Spinal cord (tissue), 10 donors: ENCODE results near the gene MYO7A. TPM values are rescaled to one million over a fixed set of nuclear protein-coding genes. Genes with fewer than 3 reads are reported as not detected.

Experiments used
- DNase-seq, 6 donors: peaks; one replicate each; pipeline versions ENCODE4 v3.0.0 to v3.0.0-alpha.2; 2013 to 2015; ENCODE audit warnings: low spot score in 6 of 6, low read depth in 4 of 6
- H3K27ac ChIP-seq: one replicate; pipeline ENCODE4 v1.5.1; 2013; ENCODE audit warnings: low read depth, low read length, control low read depth
- H3K27me3 ChIP-seq: one replicate; pipeline ENCODE4 v1.6.1; 2013; ENCODE audit warnings: low read length; ENCODE audit not compliant: control insufficient read depth, insufficient read depth
- H3K36me3 ChIP-seq: one replicate; pipeline ENCODE4 v1.6.1; 2013; ENCODE audit warnings: low read length; ENCODE audit not compliant: control insufficient read depth, insufficient read depth
- H3K4me1 ChIP-seq: one replicate; pipeline ENCODE4 v1.6.1; 2013; ENCODE audit warnings: low read length; ENCODE audit not compliant: control insufficient read depth, insufficient read depth
- H3K4me3 ChIP-seq: one replicate; pipeline ENCODE4 v1.5.1; 2013; ENCODE audit warnings: low read depth, low read length, control low read depth
- H3K9me3 ChIP-seq: one replicate; pipeline ENCODE4 v1.6.1; 2013; ENCODE audit warnings: low read length; ENCODE audit not compliant: control insufficient read depth, insufficient read depth
- WGBS: methylation state at CpG from one replicate; pipeline ENCODE4 v1.1.5; 2013; ENCODE audit warnings: missing lambda C conversion rate; ENCODE audit not compliant: insufficient coverage; 5-methylcytosine and 5-hydroxymethylcytosine counted together
- polyA plus RNA-seq, 2 donors: library from polyadenylated mRNA; unstranded; fragments of 120-200 nt; gene quantifications; one replicate each; pipeline ENCODE4 v1.2.1, GENCODE V29; 2013; ENCODE audit not compliant: insufficient read length in 2 of 2
- total RNA-seq, 2 donors: library from RNA; depleted of rRNA in 1 of 2; stranded (reverse); fragments of 120-200 nt in 1 of 2; fragments of >200 nt in 1 of 2; gene quantifications; one replicate each; pipeline versions ENCODE4 v1.2.3 to v1.2.4, GENCODE V29; 2013 to 2014
- donor health status: healthy.

The MYO7A gene
- total and polyA plus RNA-seq, 4 donors, result 3.0 to 6.0 (median 4.2) TPM

DNA sequence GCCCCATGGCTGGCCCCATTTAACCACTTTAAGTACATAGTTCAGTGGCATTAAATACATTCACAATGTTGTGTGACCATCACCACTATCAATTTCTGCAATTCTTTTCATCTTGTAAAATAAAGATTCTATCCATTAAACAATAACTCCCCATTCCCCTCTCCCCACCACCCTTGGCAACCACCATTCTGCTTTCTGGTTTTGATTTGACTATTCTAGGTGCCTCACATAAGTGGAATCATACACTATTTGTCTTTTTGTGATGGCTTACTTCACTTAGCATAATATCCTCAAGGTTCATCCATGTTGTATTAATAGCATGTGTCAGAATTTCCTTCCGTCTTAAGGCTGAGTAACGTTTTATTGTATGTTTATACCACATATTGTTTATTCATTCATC lies 7.0 kb downstream of the MYO7A start:
- Histone ChIP-seq H3K27ac (no peak overlapping the region), H3K36me3 (no peaks in the 10 kb centered on the region), H3K9me3 (no peaks in the 10 kb centered on the region), H3K4me3 (no peak overlapping the region), H3K4me1 (peaks cover 20% of the 10 kb centered on the region), H3K27me3 (peaks cover 26% of the 10 kb centered on the region)
- DNase-seq, result no peak
- no CpG with 5 or more reads among the region's 2 CpGs for WGBS

DNA sequence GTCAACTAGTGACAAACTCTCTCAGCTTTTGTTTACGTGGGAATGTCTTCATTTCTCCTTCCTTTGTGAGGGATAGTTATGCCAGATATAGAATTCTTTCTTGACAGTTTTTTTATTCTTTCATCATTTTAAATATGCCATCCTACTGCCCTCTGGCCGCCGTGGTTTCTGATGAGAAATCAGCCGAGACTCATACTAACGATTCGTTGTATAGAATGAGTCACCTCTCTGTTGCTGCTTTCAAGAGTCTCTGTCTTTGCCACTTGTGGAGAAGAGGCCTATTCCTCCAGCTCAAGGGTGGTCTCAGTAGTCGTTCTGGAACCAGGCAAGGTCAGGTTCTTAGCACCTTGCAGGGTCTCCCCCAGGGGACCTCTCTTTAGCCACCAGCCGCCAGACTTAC lies 8.0 kb downstream of the MYO7A start:
- no peak for DNase-seq
- Histone ChIP-seq H3K4me1 (peaks cover 14% of the 10 kb centered on the region), H3K27ac (no peak overlapping the region)

DNA sequence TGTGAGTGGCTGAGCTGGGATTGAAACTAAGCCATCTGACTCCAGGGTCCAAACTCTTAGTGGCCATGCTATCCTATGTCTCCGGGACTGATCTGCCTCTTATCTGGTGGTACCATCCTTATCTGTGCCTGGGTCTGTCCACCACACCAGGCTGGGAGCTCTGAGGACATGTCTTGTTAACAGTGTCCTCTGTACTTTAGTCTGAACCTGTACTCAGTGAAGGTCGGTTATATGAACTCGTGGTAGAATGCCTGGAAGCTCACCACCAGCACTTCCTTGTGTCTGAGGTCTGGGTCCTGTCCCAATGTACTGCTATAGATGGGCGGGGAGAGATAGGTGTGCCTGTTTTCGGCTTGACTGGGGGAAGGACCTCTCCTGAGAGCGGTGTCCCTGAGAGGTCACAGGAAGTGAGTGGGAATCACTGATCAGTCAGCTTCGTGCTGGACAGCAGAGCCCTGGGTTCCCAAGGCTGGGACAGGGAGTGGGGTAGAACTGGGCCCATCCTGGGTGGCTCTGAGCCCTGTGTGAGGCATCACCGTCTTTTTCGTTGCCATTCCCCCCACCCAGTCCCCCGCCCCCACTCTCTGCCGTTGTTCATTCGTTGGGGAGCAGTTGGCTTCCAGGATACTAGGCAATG lies 8.9 kb downstream of the MYO7A start:
- DNase-seq, result no peak
- H3K27me3 ChIP-seq, result peaks cover 26% of the 10 kb centered on the region
- no peak overlapping the region for H3K4me3 ChIP-seq
- 75% methylated on average over 7 of the region's 12 CpGs for WGBS
- peaks cover 6% of the 10 kb centered on the region for H3K4me1 ChIP-seq
- H3K27ac ChIP-seq, result no peak overlapping the region
- no peaks in the 10 kb centered on the region for H3K9me3 ChIP-seq
- H3K36me3 ChIP-seq, result no peaks in the 10 kb centered on the region

More for the DNA sequence above, 8.0 kb downstream of the MYO7A start:
- Histone ChIP-seq H3K4me3 (no peak overlapping the region), H3K36me3 (no peaks in the 10 kb centered on the region), H3K9me3 (no peaks in the 10 kb centered on the region), H3K27me3 (peaks cover 26% of the 10 kb centered on the region)
- WGBS, result 79% methylated on average over 7 of the region's 8 CpGs

DNA sequence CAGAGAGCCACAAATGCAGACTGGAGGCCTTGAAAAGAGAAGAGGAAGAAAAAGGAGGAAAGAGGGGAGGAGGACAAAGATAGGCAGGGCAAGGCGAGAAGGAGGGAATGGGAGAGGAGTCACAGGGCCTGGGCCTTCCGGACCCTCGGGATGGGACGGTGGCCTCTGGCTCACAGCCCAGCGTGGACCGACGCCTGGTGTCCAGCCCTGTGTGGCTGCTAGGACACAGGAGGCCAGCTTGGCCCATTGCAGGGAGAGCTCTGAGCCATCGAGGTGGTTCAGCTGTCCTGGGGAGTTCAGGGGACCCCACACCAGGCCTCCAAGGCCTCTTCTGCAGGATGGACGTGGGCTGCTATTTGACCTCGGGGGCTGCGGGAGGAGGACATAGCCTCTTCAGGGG lies 9.4 kb downstream of the MYO7A start:
- Histone ChIP-seq H3K4me3 (no peak overlapping the region), H3K36me3 (no peaks in the 10 kb centered on the region), H3K9me3 (no peaks in the 10 kb centered on the region), H3K4me1 (peaks cover 6% of the 10 kb centered on the region), H3K27me3 (peaks cover 26% of the 10 kb centered on the region), H3K27ac (no peak overlapping the region)
- 76% methylated on average over 11 of the region's 11 CpGs for WGBS
- DNase-seq, result no peak

DNA sequence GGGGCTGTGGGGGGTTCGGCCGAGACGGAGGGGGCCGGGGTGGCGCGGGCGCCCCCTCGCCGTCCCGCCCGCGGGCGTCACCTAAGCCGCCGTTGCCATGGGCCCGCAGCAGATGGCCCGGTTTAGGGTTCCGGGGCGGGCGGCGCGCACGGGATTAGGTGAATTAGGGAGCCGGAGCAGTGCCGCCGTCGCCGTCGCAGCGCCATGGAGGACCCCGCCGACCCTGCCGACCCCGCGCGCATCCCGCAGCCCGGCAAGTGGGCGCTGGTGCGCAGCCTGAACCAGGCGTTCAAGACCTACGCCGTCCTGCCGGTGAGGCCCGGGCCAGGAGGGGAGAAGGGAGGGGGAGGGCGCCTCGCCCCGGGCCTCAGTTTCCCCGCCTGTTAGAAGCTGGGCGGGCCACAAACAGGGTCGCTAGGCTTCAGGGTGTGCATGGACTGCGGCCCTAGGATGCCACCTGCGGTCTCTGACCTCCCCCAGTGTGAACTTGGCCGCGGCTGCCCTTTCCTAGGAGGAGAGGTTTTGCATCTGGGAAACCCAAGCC lies 10.1 kb downstream of the MYO7A start:
- peaks cover 6% of the 10 kb centered on the region for H3K4me1 ChIP-seq
- DNase-seq, result no peak
- H3K4me3 ChIP-seq, result no peak overlapping the region
- no peaks in the 10 kb centered on the region for H3K36me3 ChIP-seq
- no peak overlapping the region for H3K27ac ChIP-seq
- 13% methylated on average over 55 of the region's 55 CpGs for WGBS
- no peaks in the 10 kb centered on the region for H3K9me3 ChIP-seq
- peaks cover 26% of the 10 kb centered on the region for H3K27me3 ChIP-seq

DNA sequence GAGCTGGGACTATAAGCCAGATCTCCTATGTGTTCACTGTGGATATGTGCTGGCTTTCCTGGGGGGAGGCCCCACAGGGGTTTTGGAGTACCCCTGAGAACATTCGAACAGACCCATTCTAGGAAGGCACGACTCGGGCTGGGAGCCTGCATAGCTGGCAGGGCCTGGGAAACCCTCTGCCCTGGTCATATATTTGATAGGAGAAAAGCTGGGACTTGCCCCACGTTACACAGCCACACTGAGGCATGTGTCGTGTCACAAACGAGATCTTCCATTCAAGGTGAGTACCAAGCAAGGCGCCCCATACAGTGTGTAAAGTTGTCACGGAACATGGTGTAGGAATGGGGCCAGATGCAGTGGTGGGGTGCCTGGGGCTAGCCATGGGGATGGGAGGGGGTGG lies 11.2 kb downstream of the MYO7A start:
- 89% methylated on average over 6 of the region's 8 CpGs for WGBS
- Histone ChIP-seq H3K4me3 (no peak overlapping the region), H3K4me1 (peaks cover 6% of the 10 kb centered on the region)

DNA sequence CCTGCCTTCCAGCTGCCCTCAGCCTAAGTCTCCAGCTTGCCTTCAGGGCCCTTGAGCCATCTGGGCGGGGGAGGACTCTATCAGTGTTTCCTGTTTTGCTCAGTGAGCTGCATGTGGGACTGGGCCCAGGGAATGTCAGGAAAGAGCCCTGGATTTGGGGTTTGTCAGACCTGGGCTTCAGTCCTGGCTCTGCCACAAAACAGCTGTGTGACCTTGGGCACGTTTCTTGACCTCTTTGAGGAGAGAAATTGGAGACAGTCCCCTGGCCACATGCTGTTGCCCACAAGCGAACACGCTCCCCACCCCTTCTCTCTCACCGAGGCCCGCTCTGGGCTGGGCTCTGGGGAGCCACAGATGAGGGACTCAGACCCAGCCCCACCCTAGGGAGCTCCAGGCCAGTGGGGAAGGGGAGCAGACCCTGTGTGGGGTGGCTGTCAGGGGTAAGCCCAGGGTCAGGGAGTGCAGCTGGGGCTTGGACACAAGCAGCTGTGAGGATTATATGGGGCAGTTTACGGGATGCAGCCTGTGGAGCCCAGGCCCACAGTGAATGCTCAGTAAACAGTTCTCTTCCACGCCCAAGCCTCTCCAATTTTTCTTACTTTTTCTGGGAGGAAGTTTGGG lies 12.3 kb downstream of the MYO7A start:
- no peak for DNase-seq
- H3K27ac ChIP-seq, result no peak overlapping the region
- no peaks in the 10 kb centered on the region for H3K36me3 ChIP-seq
- peaks cover 26% of the 10 kb centered on the region for H3K27me3 ChIP-seq
- H3K9me3 ChIP-seq, result no peaks in the 10 kb centered on the region
- peaks cover 12% of the 10 kb centered on the region for H3K4me1 ChIP-seq
- 56% methylated on average over 1 of the region's 8 CpGs for WGBS
- no peak overlapping the region for H3K4me3 ChIP-seq

More for the DNA sequence above, 11.2 kb downstream of the MYO7A start:
- H3K9me3 ChIP-seq, result no peaks in the 10 kb centered on the region
- no peaks in the 10 kb centered on the region for H3K36me3 ChIP-seq
- peaks cover 26% of the 10 kb centered on the region for H3K27me3 ChIP-seq
- no peak for DNase-seq
- no peak overlapping the region for H3K27ac ChIP-seq

DNA sequence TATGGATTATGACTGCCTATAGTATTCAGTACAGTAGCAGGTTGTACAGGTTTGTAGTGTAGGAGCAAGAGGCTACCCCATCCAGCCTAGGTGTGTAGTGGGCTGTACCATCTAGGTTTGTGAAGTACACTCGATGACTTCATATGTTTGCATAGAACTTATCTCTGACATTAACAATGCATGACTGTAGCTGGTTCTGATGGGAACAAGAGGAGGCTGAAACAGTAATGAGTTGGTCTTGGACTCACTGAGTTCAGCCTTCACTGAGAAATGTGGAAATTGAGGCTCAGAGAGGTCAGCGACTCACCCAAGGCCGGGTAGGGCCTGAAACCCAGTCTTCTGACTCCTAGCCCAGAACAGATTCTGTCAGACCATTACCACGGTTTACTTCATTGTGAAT lies 13.0 kb downstream of the MYO7A start:
- no peaks in the 10 kb centered on the region for H3K9me3 ChIP-seq
- peaks cover 26% of the 10 kb centered on the region for H3K27me3 ChIP-seq
- H3K36me3 ChIP-seq, result no peaks in the 10 kb centered on the region
- H3K27ac ChIP-seq, result no peak overlapping the region
- WGBS, result no CpG with 5 or more reads among the region's 4 CpGs
- no peak overlapping the region for H3K4me3 ChIP-seq
- H3K4me1 ChIP-seq, result peaks cover 12% of the 10 kb centered on the region
- no peak for DNase-seq

DNA sequence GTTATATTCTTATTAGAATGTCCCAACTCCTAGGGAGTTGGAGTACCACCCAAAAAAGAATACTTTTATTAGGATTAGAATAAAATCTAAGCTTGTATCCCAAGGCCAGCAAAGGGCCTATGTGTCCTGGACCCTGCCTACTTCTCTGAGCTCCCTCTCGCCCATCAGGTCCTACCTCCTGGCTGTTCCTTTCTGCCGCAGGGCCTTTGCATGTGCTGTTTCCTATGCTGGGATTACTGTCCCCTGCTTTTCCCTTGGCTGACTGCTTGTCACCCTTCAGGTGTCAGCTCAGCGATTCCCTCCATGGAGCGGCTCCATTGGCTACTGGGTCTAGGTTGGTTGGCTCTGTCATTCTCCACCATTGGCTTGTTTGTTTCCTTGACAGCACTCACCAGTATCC lies 13.4 kb downstream of the MYO7A start:
- H3K4me1 ChIP-seq, result peaks cover 17% of the 10 kb centered on the region
- H3K4me3 ChIP-seq, result no peak overlapping the region
- WGBS, result 94% methylated on average over 4 of the region's 4 CpGs
- peaks cover 26% of the 10 kb centered on the region for H3K27me3 ChIP-seq
- DNase-seq, result no peak
- no peaks in the 10 kb centered on the region for H3K9me3 ChIP-seq
- H3K27ac ChIP-seq, result no peak overlapping the region
- no peaks in the 10 kb centered on the region for H3K36me3 ChIP-seq
